GM12878 (cell line): Measurements from ENCODE around the gene SYNJ2. TPM values are rescaled to one million over a fixed set of nuclear protein-coding genes. Genes with fewer than 3 reads are reported as not detected.

Source experiments
- ATAC-seq: fragments of 200-7000 bp; cut with Tn5 transposase; 3 replicates; pipeline ENCODE4 v1.9.1; 2020; ENCODE audit warnings: mild to moderate bottlenecking, moderate library complexity
- BruUV-seq: library from RNA; stranded (reverse); fragments of 400-500 nt; replicated peaks from 2 replicates; lab custom pipeline; 2021; lab: Mats Ljungman, UMichigan
- CTCF ChIA-PET: fragments of 300-600 bp; sonication (Branson Sonifier 250); formaldehyde crosslinking; extraction: SDS; loops from one replicate; lab custom pipeline; 2021; ENCODE audit warnings: inconsistent platforms; lab: Yijun Ruan, JAX
- POLR2A ChIA-PET: fragments of 350-600 bp; formaldehyde crosslinking; extraction: SDS; loops from one replicate; lab custom pipeline; 2021; ENCODE audit warnings: inconsistent platforms; lab: Charles Lee
- RAD21 ChIA-PET: fragments of 300-600 bp; sonication (Branson Sonifier 250); formaldehyde crosslinking; loops from one replicate; lab custom pipeline; 2023; ENCODE audit warnings: antibody characterized with exemption; ENCODE audit not compliant: unreplicated experiment; lab: Charles Lee
- SMC1A ChIA-PET: fragments of 300-600 bp; sonication (Branson Sonifier 250); formaldehyde crosslinking; loops from one replicate; lab custom pipeline; 2023; ENCODE audit not compliant: unreplicated experiment, uncharacterized antibody; lab: Charles Lee
- DNase-seq: peaks from one replicate; pipeline ENCODE4 v3.0.0-alpha.2; 2011; ENCODE audit warnings: low read depth, low spot score
- FAIRE-seq: peaks from 3 replicates; lab custom pipeline; 2011; peaks lifted over from hg19 to GRCh38; lab: Jason Lieb, UNC
- H2AFZ ChIP-seq: 2 replicates; pipeline ENCODE4 v1.6.0; 2011; ENCODE audit warnings: low read depth, low read length, control low read depth; ENCODE audit not compliant: control insufficient read depth
- H3K27ac ChIP-seq: 2 replicates; pipeline ENCODE4 v1.5.1; 2011; ENCODE audit warnings: control low read depth; ENCODE audit not compliant: control insufficient read depth, insufficient read depth
- H3K27me3 ChIP-seq, 2 experiments: replicated peaks in 1 of 2; 2 replicates each; pipeline versions ENCODE4 v1.6.0 to v1.6.1; 2011; ENCODE audit warnings: low read length in 1 of 2; ENCODE audit not compliant: control insufficient read depth in 2 of 2, insufficient read depth in 2 of 2
- H3K36me3 ChIP-seq, 2 experiments: 2 replicates each; pipeline ENCODE4 v1.5.1; 2011; ENCODE audit warnings: low read length in 1 of 2; ENCODE audit not compliant: control insufficient read depth in 2 of 2, insufficient read depth in 2 of 2
- H3K4me1 ChIP-seq: 2 replicates; pipeline ENCODE4 v1.6.1; 2011; ENCODE audit warnings: mild to moderate bottlenecking, low read length, moderate library complexity, mixed read lengths; ENCODE audit not compliant: control insufficient read depth, insufficient read depth
- H3K4me2 ChIP-seq: 2 replicates; pipeline ENCODE4 v1.6.0; 2011; ENCODE audit warnings: control low read depth; ENCODE audit not compliant: control insufficient read depth, insufficient read depth
- H3K4me3 ChIP-seq: fragments of 200-600 bp; sonication (generic); 2 replicates; pipeline ENCODE4 v1.5.1; 2016
- H3K79me2 ChIP-seq: 2 replicates; pipeline ENCODE4 v1.6.0; 2011; ENCODE audit warnings: low read length; ENCODE audit not compliant: control insufficient read depth, insufficient read depth
- H3K9ac ChIP-seq: 2 replicates; pipeline ENCODE4 v1.8.0; 2011; ENCODE audit warnings: low read length, control low read depth, mixed read lengths; ENCODE audit not compliant: control insufficient read depth, insufficient read depth
- H3K9me3 ChIP-seq: replicated peaks from 3 replicates; pipeline ENCODE4 v1.5.1; 2011; ENCODE audit warnings: mild to moderate bottlenecking, low read length; ENCODE audit not compliant: control insufficient read depth, insufficient read depth
- H4K20me1 ChIP-seq: 2 replicates; pipeline ENCODE4 v1.6.0; 2011; ENCODE audit not compliant: control insufficient read depth, insufficient read depth
- HCFC1 ChIP-seq: fragments of 150-350 bp; IDR thresholded peaks from 2 replicates; pipeline ENCODE4 v1.6.1; 2014; ENCODE audit warnings: low read length
- IRF5 ChIP-seq: fragments of 450-650 bp; IDR thresholded peaks from 2 replicates; pipeline ENCODE4 v1.6.1; 2017; ENCODE audit warnings: borderline replicate concordance
- JUND ChIP-seq: IDR thresholded peaks from 2 replicates; pipeline ENCODE4 v1.6.1; 2012; ENCODE audit warnings: low read depth, mild to moderate bottlenecking, low read length, improper control_type of control experiment, moderate library complexity
- LARP7 ChIP-seq: fragments of 450-650 bp; IDR thresholded peaks from 2 replicates; pipeline ENCODE4 v1.6.1; 2017; ENCODE audit warnings: mild to moderate bottlenecking
- MXI1 ChIP-seq: fragments of 150-350 bp; IDR thresholded peaks from 2 replicates; pipeline ENCODE4 v1.6.1; 2011; ENCODE audit warnings: low read depth, mild to moderate bottlenecking, inconsistent platforms, low read length, improper control_type of control experiment
- MYB ChIP-seq: fragments of 150-350 bp; IDR thresholded peaks from 2 replicates; pipeline ENCODE4 v1.6.1; 2014; ENCODE audit warnings: mild to moderate bottlenecking, low read depth, low read length, borderline replicate concordance
- MYC ChIP-seq: IDR thresholded peaks from 2 replicates; pipeline ENCODE4 v1.6.1; 2011; ENCODE audit warnings: mild to moderate bottlenecking, low read length, moderate library complexity, inconsistent platforms; ENCODE audit not compliant: insufficient read depth, insufficient replicate concordance, insufficient read length, severe bottlenecking
- RBBP5 ChIP-seq: fragments of 200-600 bp; sonication (generic); conservative IDR thresholded peaks from 2 replicates; pipeline ENCODE4 v1.6.1; 2016
- RCOR1 ChIP-seq: conservative IDR thresholded peaks from 2 replicates; pipeline ENCODE4 v1.6.1; 2012; ENCODE audit warnings: low read depth, low read length, improper control_type of control experiment
- SIN3A ChIP-seq: IDR thresholded peaks from 2 replicates; pipeline ENCODE4 v1.6.1; 2012; ENCODE audit warnings: low read depth, low read length, improper control_type of control experiment
- SMAD1 ChIP-seq: fragments of 450-650 bp; IDR thresholded peaks from 2 replicates; pipeline ENCODE4 v1.6.1; 2018; ENCODE audit warnings: mild to moderate bottlenecking, low read depth; ENCODE audit not compliant: partially characterized antibody
- SMAD5 ChIP-seq: IDR thresholded peaks from 2 replicates; pipeline ENCODE4 v1.6.1; 2016; ENCODE audit warnings: antibody characterized with exemption, low read depth
- SMC3 ChIP-seq: IDR thresholded peaks from 2 replicates; pipeline ENCODE4 v1.6.1; 2011; ENCODE audit warnings: low read length, improper control_type of control experiment, borderline replicate concordance
- SUZ12 ChIP-seq: fragments of 200-600 bp; sonication (generic); IDR thresholded peaks from one replicate; pipeline ENCODE4 v1.6.1; 2018; ENCODE audit warnings: antibody characterized with exemption, mild to moderate bottlenecking; ENCODE audit not compliant: unreplicated experiment
- TCF3 ChIP-seq: IDR thresholded peaks from 2 replicates; pipeline ENCODE4 v1.6.1; 2012; ENCODE audit warnings: low read depth, mild to moderate bottlenecking, low read length, borderline replicate concordance; ENCODE audit not compliant: insufficient read depth
- WGBS: methylation state at CpG from one replicate; pipeline ENCODE4 v1.1.6; 2016; ENCODE audit warnings: low lambda C conversion rate; ENCODE audit not compliant: insufficient replicate concordance, insufficient coverage; ENCODE audit errors: missing lambda C conversion rate; 5-methylcytosine and 5-hydroxymethylcytosine counted together
- in situ Hi-C: fragments of 300-500 bp; cut with MboI; formaldehyde crosslinking; loops from 9 replicates; pipeline ENCODE4 v1.14.3; 2018; ENCODE audit warnings: mixed read lengths
- intact Hi-C: fragments of 100-400 bp; cut with micrococcal nuclease; formaldehyde crosslinking; loops from one replicate; pipeline ENCODE4 v1.14.2; 2022; ENCODE audit not compliant: unreplicated experiment
- polyA plus RNA-seq, 11 experiments: library from polyadenylated mRNA; depleted of rRNA in 4 of 11; unstranded in 6 of 11; stranded (reverse) in 5 of 11; fragments of >200 nt; fragmentation: Nextera tagmentation in 4 of 11; fragmentation: Illumina TruSeq in 1 of 11; extraction: Ambion mirVana in 4 of 11; extraction: Trizol in 1 of 11; gene quantifications; 1 replicate in 1 of 11; 2 replicates in 10 of 11; pipeline versions ENCODE4 v1.2.1 to v1.2.3, GENCODE V29; 2011 to 2016; ENCODE audit warnings: inconsistent platforms in 2 of 11, missing spikeins in 2 of 11, low read depth in 1 of 11
- total RNA-seq, 4 experiments: library from RNA; depleted of rRNA in 3 of 4; stranded (reverse); fragments of >200 nt in 3 of 4; fragmentation: Illumina TruSeq in 1 of 4; extraction: Trizol in 1 of 4; gene quantifications; 2 replicates each; pipeline versions ENCODE4 v1.2.1 to v1.2.3, GENCODE V29; 2013 to 2021
- TF ChIP-seq, protein P1 (sequence below): fragments of 450-650 bp; IDR thresholded peaks from 2 replicates; pipeline ENCODE4 v1.6.1; 2017; ENCODE audit warnings: antibody characterized with exemption, mild to moderate bottlenecking, moderate library complexity
- TF ChIP-seq, protein P2 (sequence below): IDR thresholded peaks from 2 replicates; pipeline ENCODE4 v1.6.1; 2012; ENCODE audit warnings: low read length, inconsistent platforms

Gene SYNJ2
- total and polyA plus RNA-seq, 10 of the 15 experiments (the other 5 are each of a cell fraction or from before 2014, with no cell fraction given): 0.11 to 1.8 (median 0.57) TPM

DNA sequence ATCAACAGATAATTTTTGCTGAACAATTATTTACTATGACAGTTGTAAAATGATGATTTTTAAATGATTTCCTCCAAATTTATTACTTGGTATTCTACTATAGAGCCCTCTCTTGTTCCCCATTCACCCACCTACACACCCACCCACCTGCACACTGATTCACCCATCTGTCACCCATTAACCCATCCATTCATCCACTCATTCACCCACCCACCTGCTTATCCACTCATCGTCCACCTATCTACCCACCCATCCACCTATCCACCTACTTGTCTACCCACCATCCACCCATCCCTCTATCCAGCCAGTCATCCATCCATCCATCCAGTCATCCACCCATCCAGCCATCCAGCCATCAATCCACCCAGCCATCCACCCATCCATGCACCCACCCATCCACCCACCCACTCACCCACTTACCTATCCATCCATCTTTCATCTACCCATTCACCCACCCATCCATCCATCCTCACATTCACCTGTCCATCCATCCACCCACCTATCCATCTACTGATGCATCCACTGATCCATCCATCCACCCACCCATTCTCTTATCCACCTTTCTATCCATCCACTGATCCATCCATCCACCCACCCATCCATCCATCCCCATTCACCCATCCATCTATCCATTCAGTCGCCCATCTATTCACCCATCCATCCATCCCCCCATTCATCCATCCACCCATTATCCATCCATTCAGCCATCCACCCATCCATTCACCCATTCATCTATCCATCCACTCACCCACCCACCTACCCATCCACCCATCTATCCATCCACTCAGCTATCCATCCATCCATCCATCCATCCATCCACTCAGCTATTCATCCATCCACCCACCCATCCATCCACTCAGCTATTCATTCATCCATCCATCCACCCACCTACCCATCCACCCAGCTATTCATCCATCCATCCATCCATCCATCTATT is 72.0 kb downstream of the SYNJ2 start (continued):
- TF ChIP-seq, protein P1, sequence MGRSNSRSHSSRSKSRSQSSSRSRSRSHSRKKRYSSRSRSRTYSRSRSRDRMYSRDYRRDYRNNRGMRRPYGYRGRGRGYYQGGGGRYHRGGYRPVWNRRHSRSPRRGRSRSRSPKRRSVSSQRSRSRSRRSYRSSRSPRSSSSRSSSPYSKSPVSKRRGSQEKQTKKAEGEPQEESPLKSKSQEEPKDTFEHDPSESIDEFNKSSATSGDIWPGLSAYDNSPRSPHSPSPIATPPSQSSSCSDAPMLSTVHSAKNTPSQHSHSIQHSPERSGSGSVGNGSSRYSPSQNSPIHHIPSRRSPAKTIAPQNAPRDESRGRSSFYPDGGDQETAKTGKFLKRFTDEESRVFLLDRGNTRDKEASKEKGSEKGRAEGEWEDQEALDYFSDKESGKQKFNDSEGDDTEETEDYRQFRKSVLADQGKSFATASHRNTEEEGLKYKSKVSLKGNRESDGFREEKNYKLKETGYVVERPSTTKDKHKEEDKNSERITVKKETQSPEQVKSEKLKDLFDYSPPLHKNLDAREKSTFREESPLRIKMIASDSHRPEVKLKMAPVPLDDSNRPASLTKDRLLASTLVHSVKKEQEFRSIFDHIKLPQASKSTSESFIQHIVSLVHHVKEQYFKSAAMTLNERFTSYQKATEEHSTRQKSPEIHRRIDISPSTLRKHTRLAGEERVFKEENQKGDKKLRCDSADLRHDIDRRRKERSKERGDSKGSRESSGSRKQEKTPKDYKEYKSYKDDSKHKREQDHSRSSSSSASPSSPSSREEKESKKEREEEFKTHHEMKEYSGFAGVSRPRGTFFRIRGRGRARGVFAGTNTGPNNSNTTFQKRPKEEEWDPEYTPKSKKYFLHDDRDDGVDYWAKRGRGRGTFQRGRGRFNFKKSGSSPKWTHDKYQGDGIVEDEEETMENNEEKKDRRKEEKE: no peak
- no peak for TF ChIP-seq SUZ12
- TF ChIP-seq SIN3A: no peak
- no peak for TF ChIP-seq SMC3
- no peak for TF ChIP-seq MXI1

- SMC1A ChIA-PET: interaction anchor here (1.0 kb wide), 1 partner anchor 9 kb away, joined by 3 read pairs; no protein-coding TSS in a partner anchor
- Histone ChIP-seq H3K9ac (no peak overlapping the region), H3K4me3 (no peak overlapping the region), H3K9me3 (no peaks in the 10 kb centered on the region), H3K27me3 (no peaks in the 10 kb centered on the region), H3K4me2 (no peak overlapping the region), H3K27ac (no peak overlapping the region), H3K4me1 (no peaks in the 10 kb centered on the region; the same call in 1 of the 2 replicates), H3K36me3 (no peaks in the 10 kb centered on the region), H4K20me1 (no peaks in the 10 kb centered on the region), H3K79me2 (no peaks in the 10 kb centered on the region), H2AFZ (no peak overlapping the region)
- ATAC-seq: no peak
- intact Hi-C loops: no loop called here
- in situ Hi-C loops: no loop called here
- no peak for FAIRE-seq
- CTCF ChIA-PET: interaction anchor here (1.0 to 2.5 kb wide), 3 partner anchors 14 to 17 kb away, joined by 4 to 10 read pairs (median 5); no protein-coding TSS in a partner anchor
- no peak for DNase-seq
- BruUV-seq: no TSS peak
- POLR2A ChIA-PET: no interaction called here
- RAD21 ChIA-PET: no interaction called here
- WGBS: 77% methylated on average over 9 of the region's 9 CpGs
- TF ChIP-seq LARP7 (no peak), RBBP5 (no peak), MYB (no peak), HCFC1 (no peak), SMAD5 (no peak), IRF5 (no peak), JUND (no peak), MYC (no peak), TCF3 (no peak), SMAD1 (no peak), RCOR1 (no peak)
- TF ChIP-seq, protein P2, sequence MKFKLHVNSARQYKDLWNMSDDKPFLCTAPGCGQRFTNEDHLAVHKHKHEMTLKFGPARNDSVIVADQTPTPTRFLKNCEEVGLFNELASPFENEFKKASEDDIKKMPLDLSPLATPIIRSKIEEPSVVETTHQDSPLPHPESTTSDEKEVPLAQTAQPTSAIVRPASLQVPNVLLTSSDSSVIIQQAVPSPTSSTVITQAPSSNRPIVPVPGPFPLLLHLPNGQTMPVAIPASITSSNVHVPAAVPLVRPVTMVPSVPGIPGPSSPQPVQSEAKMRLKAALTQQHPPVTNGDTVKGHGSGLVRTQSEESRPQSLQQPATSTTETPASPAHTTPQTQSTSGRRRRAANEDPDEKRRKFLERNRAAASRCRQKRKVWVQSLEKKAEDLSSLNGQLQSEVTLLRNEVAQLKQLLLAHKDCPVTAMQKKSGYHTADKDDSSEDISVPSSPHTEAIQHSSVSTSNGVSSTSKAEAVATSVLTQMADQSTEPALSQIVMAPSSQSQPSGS: no peak
These were observed 74.7 kb downstream of the SYNJ2 start for GRCh38 chr6:158056355-158056754.
